Astrocyte (in vitro differentiated cells and primary cell): ENCODE results near the gene NXF1.

Experiments
- EZH2 ChIP-seq: IDR thresholded peaks from 2 replicates; pipeline ENCODE4 v1.6.1; 2012; ENCODE audit warnings: mild to moderate bottlenecking, low read length, inconsistent platforms; ENCODE audit not compliant: insufficient read depth
- TF ChIP-seq, protein P1 (sequence below): IDR thresholded peaks from 2 replicates; pipeline ENCODE4 v1.5.1; 2011; ENCODE audit warnings: low read depth, mild to moderate bottlenecking, inconsistent platforms, low read length, moderate library complexity; ENCODE audit not compliant: insufficient read depth

DNA sequence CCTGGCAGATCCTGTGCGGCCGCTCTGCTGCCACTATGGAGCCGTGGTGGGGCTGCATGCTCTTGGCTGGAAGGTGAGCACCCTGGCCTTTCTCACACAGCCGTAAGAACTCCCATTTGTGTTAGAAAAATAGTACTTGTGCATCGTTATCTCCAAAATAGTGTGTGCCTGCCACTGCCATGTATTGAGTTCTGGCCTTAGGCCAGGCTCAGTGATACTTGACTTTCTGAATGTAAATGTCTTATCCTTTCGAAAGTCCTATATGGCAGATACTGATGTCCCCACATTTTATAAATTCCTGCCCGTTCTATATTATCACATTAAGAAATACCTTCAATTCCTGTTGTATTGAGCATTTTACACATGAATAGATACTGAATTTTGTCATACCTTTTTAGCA is 22.5 kb downstream of the NXF1 start:
- TF ChIP-seq EZH2, result no peak
- TF ChIP-seq, protein P1, sequence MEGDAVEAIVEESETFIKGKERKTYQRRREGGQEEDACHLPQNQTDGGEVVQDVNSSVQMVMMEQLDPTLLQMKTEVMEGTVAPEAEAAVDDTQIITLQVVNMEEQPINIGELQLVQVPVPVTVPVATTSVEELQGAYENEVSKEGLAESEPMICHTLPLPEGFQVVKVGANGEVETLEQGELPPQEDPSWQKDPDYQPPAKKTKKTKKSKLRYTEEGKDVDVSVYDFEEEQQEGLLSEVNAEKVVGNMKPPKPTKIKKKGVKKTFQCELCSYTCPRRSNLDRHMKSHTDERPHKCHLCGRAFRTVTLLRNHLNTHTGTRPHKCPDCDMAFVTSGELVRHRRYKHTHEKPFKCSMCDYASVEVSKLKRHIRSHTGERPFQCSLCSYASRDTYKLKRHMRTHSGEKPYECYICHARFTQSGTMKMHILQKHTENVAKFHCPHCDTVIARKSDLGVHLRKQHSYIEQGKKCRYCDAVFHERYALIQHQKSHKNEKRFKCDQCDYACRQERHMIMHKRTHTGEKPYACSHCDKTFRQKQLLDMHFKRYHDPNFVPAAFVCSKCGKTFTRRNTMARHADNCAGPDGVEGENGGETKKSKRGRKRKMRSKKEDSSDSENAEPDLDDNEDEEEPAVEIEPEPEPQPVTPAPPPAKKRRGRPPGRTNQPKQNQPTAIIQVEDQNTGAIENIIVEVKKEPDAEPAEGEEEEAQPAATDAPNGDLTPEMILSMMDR, result no peak
